HAP-1 (cell line): ENCODE measurements around the gene LAMA3.

Source experiments
- DNase-seq, 2 experiments: peaks; one replicate each; pipeline ENCODE4 v3.0.0-alpha.2; 2016 to 2020; ENCODE audit warnings: low spot score in 2 of 2
- H3K27me3 ChIP-seq: fragments of 250-450 bp; sonication (Bioruptor Pico); 2 replicates; pipeline ENCODE4 v1.5.1; 2020; ENCODE audit warnings: low read depth, mild to moderate bottlenecking, moderate library complexity
- H3K36me3 ChIP-seq: fragments of 250-450 bp; sonication (Bioruptor Pico); replicated peaks from 2 replicates; pipeline ENCODE4 v1.5.1; 2020; ENCODE audit warnings: mild to moderate bottlenecking
- H3K4me1 ChIP-seq: fragments of 250-450 bp; sonication (Bioruptor Pico); 2 replicates; pipeline ENCODE4 v1.5.1; 2020; ENCODE audit warnings: mild to moderate bottlenecking
- H3K4me3 ChIP-seq: fragments of 250-450 bp; sonication (Bioruptor Pico); 2 replicates; pipeline ENCODE4 v1.5.1; 2020; ENCODE audit warnings: mild to moderate bottlenecking, moderate library complexity
- H3K9me3 ChIP-seq: fragments of 250-450 bp; sonication (Bioruptor Pico); 2 replicates; pipeline ENCODE4 v1.5.1; 2020; ENCODE audit warnings: mild to moderate bottlenecking, moderate library complexity
- in situ Hi-C: fragments of 300-500 bp; cut with MboI; formaldehyde crosslinking; loops from 3 replicates; pipeline ENCODE4 v1.14.3; 2020; ENCODE audit warnings: low sequenced_read_pairs, inconsistent platforms, mixed read lengths

LAMA3 gene

GRCh38 chr18:23689031-23689615 is at the start of gene LAMA3:
Gene LAMA3 (plus strand): TSS chr18:23689453. CDS start chr18:23689684, 231 bp downstream.
- peaks cover 13% of the 10 kb centered on the region for H3K27me3 ChIP-seq
- no peaks in the 10 kb centered on the region for H3K4me1 ChIP-seq
- peak; percentile 25 to 74 for DNase-seq
- H3K4me3 ChIP-seq, result peak within 1 kb of the TSS; percentile 36
- H3K36me3 ChIP-seq, result no peaks in the 10 kb centered on the region
- no peaks in the 10 kb centered on the region for H3K9me3 ChIP-seq
- in situ Hi-C loops, result no loop called here

DNA sequence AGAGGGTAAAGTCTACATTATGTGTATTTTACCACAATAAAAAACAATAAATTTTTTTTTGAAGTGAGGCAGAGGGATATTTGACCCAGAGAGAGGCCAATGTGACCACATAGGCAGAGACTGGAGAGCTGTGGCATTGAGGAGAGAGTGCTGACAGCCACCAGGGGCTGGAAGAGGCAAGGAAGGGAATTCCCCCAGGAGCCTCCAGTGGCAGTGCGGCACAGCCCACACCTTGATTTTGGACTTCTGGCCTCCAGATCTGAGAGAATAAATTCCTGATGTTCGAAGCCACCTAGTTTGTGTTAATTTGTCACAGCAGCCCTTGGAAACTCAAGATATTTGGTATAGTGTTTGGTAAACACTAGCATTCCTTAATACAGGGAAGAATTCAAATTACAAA is 49.2 kb upstream of the LAMA3 start:
- in situ Hi-C loops, result no loop called here
- H3K4me1 ChIP-seq, result no peaks in the 10 kb centered on the region
- no peaks in the 10 kb centered on the region for H3K9me3 ChIP-seq
- H3K4me3 ChIP-seq, result no peak overlapping the region
- no peaks in the 10 kb centered on the region for H3K36me3 ChIP-seq
- DNase-seq, result no peak
- H3K27me3 ChIP-seq, result 0 out of 2 replicates have a peak, but pooled peaks cover 2% of the 10 kb centered on the region

DNA sequence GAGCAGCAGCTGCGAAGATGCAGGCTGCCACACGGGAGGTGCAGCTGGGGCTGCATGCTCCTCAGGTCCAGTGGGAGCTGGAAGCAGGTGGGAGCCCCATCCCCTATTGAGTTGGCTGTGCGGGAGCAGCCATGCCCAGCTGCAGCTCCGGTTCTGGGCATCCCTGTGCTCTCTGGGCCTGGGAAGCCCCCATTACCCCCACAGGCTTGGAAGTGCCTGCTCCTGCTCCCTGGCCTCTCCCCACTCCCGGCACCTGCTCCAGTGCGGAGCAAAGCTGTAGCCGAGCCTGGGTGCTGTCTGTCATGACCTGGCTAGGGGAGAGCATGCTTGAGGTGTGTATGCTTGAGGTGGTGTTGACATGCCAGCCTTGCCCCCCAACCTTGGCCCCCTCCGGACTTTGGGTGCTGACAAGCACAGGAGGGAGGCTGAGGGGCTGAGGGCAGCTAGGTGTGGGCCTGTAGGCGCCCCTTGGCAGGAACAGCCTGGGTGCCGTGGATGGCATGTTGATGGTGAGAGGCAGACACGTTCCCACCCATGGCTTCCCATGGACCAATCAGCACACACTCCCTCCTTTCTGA is 48.0 kb upstream of the LAMA3 start:
- Histone ChIP-seq H3K36me3 (no peaks in the 10 kb centered on the region), H3K9me3 (no peaks in the 10 kb centered on the region), H3K4me3 (no peak overlapping the region), H3K4me1 (no peaks in the 10 kb centered on the region), H3K27me3 (0 out of 2 replicates have a peak, but pooled peaks cover 2% of the 10 kb centered on the region)
- no peak for DNase-seq
- in situ Hi-C loops, result no loop called here

GRCh38 chr18:23641937-23642666 is 47.2 kb upstream of the LAMA3 start:
- no peaks in the 10 kb centered on the region for H3K36me3 ChIP-seq
- in situ Hi-C loops, result no loop called here
- 0 out of 2 replicates have a peak, but pooled peaks cover 2% of the 10 kb centered on the region for H3K27me3 ChIP-seq
- H3K9me3 ChIP-seq, result no peaks in the 10 kb centered on the region
- no peak overlapping the region for H3K4me3 ChIP-seq
- no peak for DNase-seq
- H3K4me1 ChIP-seq, result no peaks in the 10 kb centered on the region

GRCh38 chr18:23643815-23644490 is 45.3 kb upstream of the LAMA3 start:
- no peak overlapping the region for H3K4me3 ChIP-seq
- in situ Hi-C loops, result no loop called here
- no peaks in the 10 kb centered on the region for H3K9me3 ChIP-seq
- DNase-seq, result no peak
- H3K36me3 ChIP-seq, result no peaks in the 10 kb centered on the region
- H3K4me1 ChIP-seq, result peaks cover 4% of the 10 kb centered on the region; the same call in 1 of the 2 replicates
- H3K27me3 ChIP-seq, result no peaks in the 10 kb centered on the region

- no peaks in the 10 kb centered on the region for H3K27me3 ChIP-seq
- H3K36me3 ChIP-seq, result no peaks in the 10 kb centered on the region
- in situ Hi-C loops, result no loop called here
- peaks cover 4% of the 10 kb centered on the region; the same call in 1 of the 2 replicates for H3K4me1 ChIP-seq
- H3K4me3 ChIP-seq, result no peak overlapping the region
- no peaks in the 10 kb centered on the region for H3K9me3 ChIP-seq
- no peak for DNase-seq
Observed at GRCh38 chr18:23645568-23646175, 43.6 kb upstream of the LAMA3 start.

GRCh38 chr18:23646282-23646681 is 43.0 kb upstream of the LAMA3 start:
- no peaks in the 10 kb centered on the region for H3K9me3 ChIP-seq
- no peaks in the 10 kb centered on the region for H3K27me3 ChIP-seq
- H3K36me3 ChIP-seq, result no peaks in the 10 kb centered on the region
- H3K4me1 ChIP-seq, result peaks cover 4% of the 10 kb centered on the region; the same call in 1 of the 2 replicates
- no peak for DNase-seq
- in situ Hi-C loops, result no loop called here
- H3K4me3 ChIP-seq, result no peak overlapping the region

- Histone ChIP-seq H3K36me3 (no peaks in the 10 kb centered on the region), H3K4me3 (no peak overlapping the region), H3K9me3 (no peaks in the 10 kb centered on the region), H3K4me1 (peaks cover 11% of the 10 kb centered on the region), H3K27me3 (no peaks in the 10 kb centered on the region)
- no peak for DNase-seq
- in situ Hi-C loops, result no loop called here
Observed at GRCh38 chr18:23648456-23648855, 40.8 kb upstream of the LAMA3 start.

DNA sequence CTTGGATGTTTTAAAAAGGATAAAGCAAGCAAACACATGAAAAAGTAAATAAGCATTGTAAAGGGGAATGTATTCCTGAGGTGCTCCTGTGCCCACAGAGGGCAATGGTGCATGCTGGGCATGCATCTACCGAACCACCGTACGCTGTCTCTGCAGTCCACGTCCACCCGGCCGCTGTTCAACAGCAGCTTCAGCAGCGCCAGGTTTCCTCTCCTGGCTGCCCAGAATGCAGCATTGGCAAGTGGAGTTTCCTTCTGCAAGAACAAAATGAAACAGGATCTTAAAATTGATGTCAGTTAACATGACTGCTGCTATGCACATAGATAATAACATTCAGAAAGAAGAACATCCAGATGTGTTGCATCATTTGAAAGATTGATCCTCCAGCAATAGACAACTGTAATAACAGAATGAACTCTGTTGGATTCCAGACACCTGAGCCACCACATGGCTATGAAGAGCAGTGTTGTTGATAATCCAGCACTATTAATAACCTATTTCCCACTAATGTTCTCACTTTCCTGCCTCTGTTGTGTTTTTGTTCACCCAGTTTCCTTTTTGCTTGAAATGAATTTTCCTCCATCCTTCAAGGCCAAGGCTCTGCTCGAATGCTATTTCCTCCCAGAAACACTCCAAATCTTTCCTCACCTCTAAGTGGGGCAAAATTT is 40.2 kb upstream of the LAMA3 start:
- H3K4me1 ChIP-seq, result peaks cover 11% of the 10 kb centered on the region
- DNase-seq, result no peak
- H3K4me3 ChIP-seq, result no peak overlapping the region
- H3K27me3 ChIP-seq, result no peaks in the 10 kb centered on the region
- no peaks in the 10 kb centered on the region for H3K36me3 ChIP-seq
- in situ Hi-C loops, result no loop called here
- no peaks in the 10 kb centered on the region for H3K9me3 ChIP-seq

GRCh38 chr18:23650968-23651927 is 38.0 kb upstream of the LAMA3 start:
- no peak for DNase-seq
- no peaks in the 10 kb centered on the region for H3K9me3 ChIP-seq
- H3K36me3 ChIP-seq, result no peaks in the 10 kb centered on the region
- no peak overlapping the region for H3K4me3 ChIP-seq
- peaks cover 11% of the 10 kb centered on the region for H3K4me1 ChIP-seq
- in situ Hi-C loops, result no loop called here
- no peaks in the 10 kb centered on the region for H3K27me3 ChIP-seq

DNA sequence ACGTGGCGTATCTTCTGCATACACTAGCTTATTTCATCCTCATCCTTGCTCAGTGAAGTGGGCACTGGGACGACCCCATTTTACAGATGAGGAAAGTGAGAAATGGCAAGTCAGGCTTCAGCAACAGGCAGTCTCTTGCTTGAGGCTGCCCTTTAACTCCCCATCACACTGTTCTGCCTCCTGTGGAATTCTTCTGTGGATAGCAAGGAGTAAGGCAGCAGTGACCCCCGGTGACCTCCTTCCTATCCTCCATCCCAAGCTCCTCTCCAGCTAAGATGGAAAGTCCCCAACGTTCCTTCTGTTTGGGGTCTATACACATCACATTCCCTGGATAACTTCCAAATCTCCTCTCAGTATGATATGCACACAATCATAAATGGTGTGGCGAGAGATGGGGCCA is 37.0 kb upstream of the LAMA3 start:
- H3K27me3 ChIP-seq, result peaks cover under 1% of the 10 kb centered on the region
- no peak for DNase-seq
- H3K4me3 ChIP-seq, result no peak overlapping the region
- in situ Hi-C loops, result no loop called here
- H3K4me1 ChIP-seq, result peaks cover 11% of the 10 kb centered on the region
- H3K36me3 ChIP-seq, result no peaks in the 10 kb centered on the region
- no peaks in the 10 kb centered on the region for H3K9me3 ChIP-seq

- Histone ChIP-seq H3K4me3 (no peak overlapping the region), H3K9me3 (no peaks in the 10 kb centered on the region), H3K4me1 (peaks cover 11% of the 10 kb centered on the region), H3K27me3 (peaks cover 54% of the 10 kb centered on the region), H3K36me3 (no peaks in the 10 kb centered on the region)
- DNase-seq, result no peak
- in situ Hi-C loops, result no loop called here
Observed at GRCh38 chr18:23658285-23658684, 31.0 kb upstream of the LAMA3 start.
